Activated CD8-positive, alpha-beta T cell treated with anti-CD3 and anti-CD28 coated beads, Interleukin-2, amount 10 ng/mL, durations not matched to agents 7 days and 5 days (primary cell): ENCODE data around the gene AP1S3. TPM values are rescaled to one million over a fixed set of nuclear protein-coding genes. Genes with fewer than 3 reads are reported as not detected.

ENCODE experiments used
- ATAC-seq: fragments of 150-1000 bp; cut with Tn5 transposase; one replicate; pipeline ENCODE4 v1.10.0; 2021; ENCODE audit warnings: moderate library complexity
- CTCF ChIA-PET: fragments of 350-600 bp; sonication (Branson Sonifier 250); formaldehyde crosslinking; loops from one replicate; lab custom pipeline; 2021; ENCODE audit warnings: antibody characterized with exemption; lab: Charles Lee
- POLR2A ChIA-PET: fragments of 350-600 bp; sonication (Branson Sonifier 250); formaldehyde crosslinking; loops from one replicate; lab custom pipeline; 2021; ENCODE audit warnings: antibody characterized with exemption; lab: Charles Lee
- DNase-seq: peaks from one replicate; pipeline ENCODE4 v3.0.0-alpha.2; 2020
- H3K27ac Mint-ChIP-seq: one replicate; pipeline ENCODE4 v1.8.0; 2021; ENCODE audit warnings: mild to moderate bottlenecking, mixed read lengths
- H3K27me3 Mint-ChIP-seq: one replicate; pipeline ENCODE4 v1.8.0; 2021; ENCODE audit warnings: low read depth, mixed read lengths
- H3K36me3 Mint-ChIP-seq: one replicate; pipeline ENCODE4 v1.8.0; 2021; ENCODE audit warnings: low read depth, mixed read lengths
- H3K4me1 Mint-ChIP-seq: one replicate; pipeline ENCODE4 v1.8.0; 2021; ENCODE audit warnings: low read depth, mixed read lengths
- H3K4me3 Mint-ChIP-seq: one replicate; pipeline ENCODE4 v1.8.0; 2021; ENCODE audit warnings: mild to moderate bottlenecking, mixed read lengths
- H3K9me3 Mint-ChIP-seq: one replicate; pipeline ENCODE4 v1.8.0; 2022; ENCODE audit warnings: mixed read lengths; ENCODE audit not compliant: insufficient read depth
- total RNA-seq, 2 experiments: library from RNA; stranded (reverse); gene quantifications; one replicate each; pipeline ENCODE4 v1.2.3, GENCODE V29; 2021

AP1S3 gene
- total RNA-seq, 2 experiments from 2014 or later = 9.1 TPM

- DNase-seq (no peak), ATAC-seq (no peak)
- Mint-ChIP-seq H3K9me3 (no peaks in the 10 kb centered on the region), H3K27ac (no peak overlapping the region), H3K4me1 (peaks cover 36% of the 10 kb centered on the region), H3K36me3 (peaks cover 23% of the 10 kb centered on the region), H3K4me3 (no peak overlapping the region), H3K27me3 (no peaks in the 10 kb centered on the region)
- POLR2A ChIA-PET = no interaction called here
- CTCF ChIA-PET = interaction anchor here (1.6 to 1.9 kb wide), 2 partner anchors 29 to 77 kb away, joined by 4 read pairs; partner anchors contain the start of gene WDFY1
Measured at GRCh38 chr2:223868005-223868404, 30.6 kb upstream of the AP1S3 start.

GRCh38 chr2:223865907-223866508, 28.6 kb upstream of the AP1S3 start:
- H3K4me3 Mint-ChIP-seq = peak overlapping the region; percentile 57
- peak overlapping the region; percentile 93 for H3K27ac Mint-ChIP-seq
- peaks cover 19% of the 10 kb centered on the region for H3K36me3 Mint-ChIP-seq
- ChIA-PET POLR2A (interaction anchor here (1.0 to 1.8 kb wide), 2 partner anchors 15 to 79 kb away, joined by 3 to 5 read pairs; partner anchors contain the start of gene WDFY1), CTCF (interaction anchor here (1.2 to 2.0 kb wide), 4 partner anchors 13 to 105 kb away, joined by 3 to 8 read pairs (median 4); partner anchors contain the start of gene WDFY1)
- H3K9me3 Mint-ChIP-seq = no peaks in the 10 kb centered on the region
- ATAC-seq (peak; percentile 68), DNase-seq (peak; percentile 44)
- peaks cover 39% of the 10 kb centered on the region for H3K4me1 Mint-ChIP-seq
- no peaks in the 10 kb centered on the region for H3K27me3 Mint-ChIP-seq

- DNase-seq = peak; percentile 65
- Mint-ChIP-seq H3K27me3 (no peaks in the 10 kb centered on the region), H3K27ac (peak overlapping the region; percentile 93), H3K36me3 (peaks cover 19% of the 10 kb centered on the region), H3K9me3 (no peaks in the 10 kb centered on the region), H3K4me1 (peaks cover 43% of the 10 kb centered on the region), H3K4me3 (peak overlapping the region; percentile 36)
- POLR2A ChIA-PET = interaction anchor here (0.9 kb wide), 1 partner anchor 18 kb away, joined by 3 read pairs; no protein-coding TSS in a partner anchor
- ATAC-seq = peak; percentile 82
- CTCF ChIA-PET = interaction anchor here (0.5 to 2.0 kb wide), 5 partner anchors 12 to 128 kb away, joined by 3 to 8 read pairs (median 3); partner anchors contain the start of gene WDFY1
Measured at GRCh38 chr2:223865124-223865523, 27.7 kb upstream of the AP1S3 start.

- DNase-seq (no peak), ATAC-seq (no peak)
- Mint-ChIP-seq H3K27me3 (no peaks in the 10 kb centered on the region), H3K27ac (no peak overlapping the region), H3K36me3 (peaks cover 14% of the 10 kb centered on the region), H3K4me1 (peaks cover 53% of the 10 kb centered on the region), H3K9me3 (no peaks in the 10 kb centered on the region), H3K4me3 (no peak overlapping the region)
- ChIA-PET POLR2A (no interaction called here), CTCF (interaction anchor here (1.5 kb wide), 1 partner anchor 34 kb away, joined by 3 read pairs; no protein-coding TSS in a partner anchor)
Measured at GRCh38 chr2:223863491-223863890, 26.1 kb upstream of the AP1S3 start.

DNA sequence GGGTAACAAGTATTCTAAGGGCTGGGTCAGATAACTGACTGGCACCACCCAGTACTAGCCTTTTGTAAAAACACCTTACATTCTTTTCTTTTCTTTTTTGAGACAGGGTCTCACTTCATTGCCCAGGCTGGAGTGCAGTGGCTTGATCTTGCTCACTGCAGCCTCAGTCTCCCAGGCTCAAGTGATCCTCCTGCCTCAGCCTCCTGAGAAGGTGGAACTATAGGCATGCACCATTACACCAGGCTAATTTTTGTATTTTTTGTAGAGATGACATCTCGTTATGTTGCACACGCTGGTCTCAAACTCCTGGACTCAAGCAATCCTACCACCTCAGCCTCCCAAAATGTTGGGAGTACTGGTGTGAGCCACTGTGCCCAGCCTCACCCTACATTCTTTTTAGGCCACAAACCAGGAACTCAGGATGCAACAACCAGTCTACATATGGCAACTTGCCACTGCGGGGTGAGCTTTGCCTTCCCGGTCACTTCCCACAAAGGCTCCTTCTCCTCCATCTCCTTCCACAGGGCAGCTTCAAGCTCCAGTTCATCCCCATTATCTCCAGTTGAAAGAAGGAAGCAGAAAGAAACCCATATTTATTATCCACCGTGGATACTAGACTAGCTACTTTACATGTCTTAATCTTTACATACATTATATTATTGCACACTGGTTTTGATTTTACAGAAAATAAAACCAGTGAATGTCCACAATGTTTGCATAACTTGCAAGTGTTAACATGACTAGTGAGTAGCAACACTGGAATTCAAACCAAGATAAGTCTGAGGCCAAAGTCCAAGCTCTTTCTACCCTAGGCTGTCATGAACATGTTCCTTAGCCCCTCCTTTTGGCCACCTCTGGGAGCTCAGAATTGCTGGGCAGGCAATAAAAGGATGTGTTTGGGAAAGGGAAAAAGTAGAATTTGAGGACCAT, 23.7 kb upstream of the AP1S3 start:
- ATAC-seq (no peak), DNase-seq (no peak)
- Mint-ChIP-seq H3K27me3 (no peaks in the 10 kb centered on the region), H3K27ac (no peak overlapping the region), H3K9me3 (no peaks in the 10 kb centered on the region), H3K4me3 (no peak overlapping the region), H3K4me1 (peaks cover 37% of the 10 kb centered on the region), H3K36me3 (peaks cover 14% of the 10 kb centered on the region)
- CTCF ChIA-PET = no interaction called here
- POLR2A ChIA-PET = interaction anchor here (0.6 kb wide), 1 partner anchor 11 kb away, joined by 4 read pairs; no protein-coding TSS in a partner anchor

GRCh38 chr2:223859070-223859469, 21.7 kb upstream of the AP1S3 start:
- CTCF ChIA-PET = no interaction called here
- Mint-ChIP-seq H3K27ac (no peak overlapping the region), H3K9me3 (no peaks in the 10 kb centered on the region), H3K36me3 (peaks cover 11% of the 10 kb centered on the region), H3K4me3 (no peak overlapping the region), H3K27me3 (no peaks in the 10 kb centered on the region), H3K4me1 (peaks cover 24% of the 10 kb centered on the region)
- DNase-seq (no peak), ATAC-seq (no peak)
- POLR2A ChIA-PET = no interaction called here

GRCh38 chr2:223856584-223856983, 19.2 kb upstream of the AP1S3 start:
- ChIA-PET CTCF (no interaction called here), POLR2A (no interaction called here)
- Mint-ChIP-seq H3K36me3 (peaks cover 28% of the 10 kb centered on the region), H3K27ac (no peak overlapping the region), H3K27me3 (no peaks in the 10 kb centered on the region), H3K4me1 (peaks cover 27% of the 10 kb centered on the region), H3K9me3 (no peaks in the 10 kb centered on the region), H3K4me3 (no peak overlapping the region)
- DNase-seq (no peak), ATAC-seq (no peak)

GRCh38 chr2:223856021-223856420, 18.6 kb upstream of the AP1S3 start:
- POLR2A ChIA-PET = no interaction called here

GRCh38 chr2:223855426-223855825, 18.0 kb upstream of the AP1S3 start:
- ChIA-PET POLR2A (no interaction called here), CTCF (no interaction called here)

More at GRCh38 chr2:223856021-223856420, 18.6 kb upstream of the AP1S3 start:
- Mint-ChIP-seq H3K9me3 (peaks cover 5% of the 10 kb centered on the region), H3K4me3 (no peak overlapping the region), H3K27ac (no peak overlapping the region), H3K4me1 (peaks cover 30% of the 10 kb centered on the region), H3K27me3 (no peaks in the 10 kb centered on the region), H3K36me3 (peaks cover 32% of the 10 kb centered on the region)
- CTCF ChIA-PET = no interaction called here
- ATAC-seq (no peak), DNase-seq (no peak)

DNA sequence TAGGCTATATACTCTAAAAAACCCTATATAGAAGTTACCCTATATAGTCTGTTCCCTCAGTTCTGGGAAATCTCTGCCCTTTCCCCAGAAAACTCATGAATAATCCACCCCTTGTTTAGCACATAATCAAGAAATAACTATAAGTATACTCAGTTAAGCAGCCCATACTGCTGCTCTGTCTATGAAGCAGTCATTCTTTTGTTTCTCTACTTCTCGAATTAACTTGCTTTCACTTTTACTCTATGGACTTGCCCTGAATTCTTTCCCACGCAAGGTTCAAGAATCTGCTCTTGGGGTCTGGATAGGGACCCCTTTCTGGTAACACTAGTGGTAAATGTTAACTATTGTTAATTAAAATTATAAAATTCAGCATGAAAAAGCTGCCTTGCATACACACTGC, 17.4 kb upstream of the AP1S3 start:
- peaks cover 31% of the 10 kb centered on the region for H3K4me1 Mint-ChIP-seq
- H3K27ac Mint-ChIP-seq = no peak overlapping the region
- H3K9me3 Mint-ChIP-seq = peaks cover 13% of the 10 kb centered on the region
- no peak overlapping the region for H3K4me3 Mint-ChIP-seq
- H3K36me3 Mint-ChIP-seq = peaks cover 43% of the 10 kb centered on the region
- CTCF ChIA-PET = no interaction called here
- no peak for ATAC-seq
- H3K27me3 Mint-ChIP-seq = no peaks in the 10 kb centered on the region
- DNase-seq = no peak
- POLR2A ChIA-PET = no interaction called here

More at GRCh38 chr2:223855426-223855825, 18.0 kb upstream of the AP1S3 start:
- H3K36me3 Mint-ChIP-seq = peaks cover 36% of the 10 kb centered on the region
- H3K27me3 Mint-ChIP-seq = no peaks in the 10 kb centered on the region
- H3K27ac Mint-ChIP-seq = no peak overlapping the region
- H3K4me1 Mint-ChIP-seq = peaks cover 31% of the 10 kb centered on the region
- DNase-seq (no peak), ATAC-seq (no peak)
- no peak overlapping the region for H3K4me3 Mint-ChIP-seq
- peaks cover 10% of the 10 kb centered on the region for H3K9me3 Mint-ChIP-seq

DNA sequence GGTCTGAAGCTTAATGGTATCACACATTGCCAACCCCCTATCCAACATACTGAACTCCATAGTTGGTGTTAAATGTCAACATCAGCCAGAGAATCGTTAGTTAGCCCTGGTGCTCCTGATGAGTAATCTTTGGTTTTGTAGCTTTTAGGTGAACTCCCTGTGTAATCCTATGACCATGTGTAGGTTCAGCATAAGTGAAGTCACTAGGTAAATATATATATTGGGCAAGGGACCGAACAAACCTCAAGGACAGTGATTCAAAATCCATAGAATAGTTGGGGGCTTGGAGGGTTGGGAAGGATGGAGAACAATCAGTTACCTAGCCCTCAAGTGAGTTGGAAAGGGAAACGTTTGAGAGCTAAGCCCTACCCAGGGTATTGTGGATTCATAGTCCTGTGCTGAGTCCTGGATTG, 16.0 kb upstream of the AP1S3 start:
- ATAC-seq = no peak
- ChIA-PET POLR2A (no interaction called here), CTCF (interaction anchor here (0.9 to 1.2 kb wide), 2 partner anchors 12 to 117 kb away, joined by 3 read pairs; no protein-coding TSS in a partner anchor)
- DNase-seq = no peak
- peaks cover 21% of the 10 kb centered on the region for H3K4me1 Mint-ChIP-seq
- no peak overlapping the region for H3K4me3 Mint-ChIP-seq
- H3K27ac Mint-ChIP-seq = no peak overlapping the region
- no peaks in the 10 kb centered on the region for H3K27me3 Mint-ChIP-seq
- H3K9me3 Mint-ChIP-seq = peaks cover 18% of the 10 kb centered on the region
- H3K36me3 Mint-ChIP-seq = peaks cover 53% of the 10 kb centered on the region
